ENCODE results near the gene ZBTB25. TPM values are rescaled to one million over a fixed set of nuclear protein-coding genes. Genes with fewer than 3 reads are reported as not detected.

The ZBTB25 gene
- total and polyA plus RNA-seq, 10 of the 15 experiments (the other 5 are each of a cell fraction or from before 2014, with no cell fraction given): 4.1 to 33.9 (median 9.7) TPM

DNA sequence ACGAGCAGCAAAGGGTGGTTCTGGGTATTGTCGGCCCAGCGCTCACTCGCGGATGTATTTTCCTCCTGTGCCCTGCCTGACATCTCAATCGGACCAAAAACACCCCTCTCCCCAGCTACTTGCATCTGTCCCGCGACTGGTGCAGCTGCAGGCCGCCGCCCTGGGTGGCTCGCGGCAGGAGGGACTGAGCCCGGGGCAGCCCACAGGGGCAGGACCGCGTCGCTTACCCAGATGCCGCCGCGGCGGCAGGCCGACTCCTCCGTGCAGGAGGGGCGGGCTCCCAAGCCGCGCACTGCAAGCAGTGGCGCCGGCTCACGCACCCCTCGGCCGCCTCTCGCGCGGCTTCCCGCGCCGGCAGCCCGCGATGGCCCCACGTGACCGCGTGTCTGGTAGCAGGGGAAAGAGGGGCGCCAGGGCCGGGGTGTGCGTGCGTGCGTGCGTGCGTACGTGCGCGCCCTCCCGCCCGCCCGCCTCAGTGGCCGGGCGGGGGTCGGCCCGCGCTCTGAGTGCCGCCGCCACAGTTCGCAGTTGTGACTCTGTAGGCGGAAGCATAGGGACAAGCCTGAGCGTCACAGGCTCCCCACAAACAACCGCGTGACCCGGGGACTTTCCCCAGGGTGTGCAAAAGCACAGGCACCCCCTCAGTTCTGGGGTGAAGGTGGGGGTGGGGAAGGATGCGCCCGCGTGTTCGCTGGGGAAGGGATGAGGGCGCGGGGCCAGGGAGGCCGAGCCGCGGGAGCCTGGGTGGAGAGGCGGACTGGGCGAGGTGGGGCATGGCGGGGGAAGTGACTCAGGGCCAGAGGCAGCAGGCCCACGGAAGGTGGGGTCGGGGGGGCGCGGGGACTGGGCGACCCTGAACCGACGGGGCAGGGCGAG, at the start of gene ZBTB25 (continued):
- TF ChIP-seq, protein P1, sequence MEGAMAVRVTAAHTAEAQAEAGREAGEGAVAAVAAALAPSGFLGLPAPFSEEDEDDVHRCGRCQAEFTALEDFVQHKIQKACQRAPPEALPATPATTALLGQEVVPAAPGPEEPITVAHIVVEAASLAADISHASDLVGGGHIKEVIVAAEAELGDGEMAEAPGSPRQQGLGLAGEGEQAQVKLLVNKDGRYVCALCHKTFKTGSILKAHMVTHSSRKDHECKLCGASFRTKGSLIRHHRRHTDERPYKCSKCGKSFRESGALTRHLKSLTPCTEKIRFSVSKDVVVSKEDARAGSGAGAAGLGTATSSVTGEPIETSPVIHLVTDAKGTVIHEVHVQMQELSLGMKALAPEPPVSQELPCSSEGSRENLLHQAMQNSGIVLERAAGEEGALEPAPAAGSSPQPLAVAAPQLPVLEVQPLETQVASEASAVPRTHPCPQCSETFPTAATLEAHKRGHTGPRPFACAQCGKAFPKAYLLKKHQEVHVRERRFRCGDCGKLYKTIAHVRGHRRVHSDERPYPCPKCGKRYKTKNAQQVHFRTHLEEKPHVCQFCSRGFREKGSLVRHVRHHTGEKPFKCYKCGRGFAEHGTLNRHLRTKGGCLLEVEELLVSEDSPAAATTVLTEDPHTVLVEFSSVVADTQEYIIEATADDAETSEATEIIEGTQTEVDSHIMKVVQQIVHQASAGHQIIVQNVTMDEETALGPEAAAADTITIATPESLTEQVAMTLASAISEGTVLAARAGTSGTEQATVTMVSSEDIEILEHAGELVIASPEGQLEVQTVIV (IDR thresholded peaks at IDR 0.05; ENCODE audit: borderline replicate concordance, partially characterized antibody): no peak
- TF ChIP-seq CREM (IDR thresholded peaks at IDR 0.05; ENCODE audit: low read depth): peak; percentile 75; the same call in 1 of the 2 replicates
- TF ChIP-seq MXI1 (IDR thresholded peaks at IDR 0.05; ENCODE audit: low read depth, low read length): peak; percentile 75; the same call in 1 of the 2 replicates
- no peak; the same call in 1 of the 2 replicates for TF ChIP-seq SMARCA5 (IDR thresholded peaks at IDR 0.05)
- peak; percentile 84 for TF ChIP-seq TAF1 (IDR thresholded peaks at IDR 0.05; ENCODE audit: borderline replicate concordance, low read depth, low read length)
- peak; percentile 60 for TF ChIP-seq SP1 (IDR thresholded peaks at IDR 0.05; ENCODE audit: low read depth, low read length)
- peak; percentile 59 for TF ChIP-seq POLR2AphosphoS5 (IDR thresholded peaks at IDR 0.05; ENCODE audit: low read length)
- TF ChIP-seq, protein P2, sequence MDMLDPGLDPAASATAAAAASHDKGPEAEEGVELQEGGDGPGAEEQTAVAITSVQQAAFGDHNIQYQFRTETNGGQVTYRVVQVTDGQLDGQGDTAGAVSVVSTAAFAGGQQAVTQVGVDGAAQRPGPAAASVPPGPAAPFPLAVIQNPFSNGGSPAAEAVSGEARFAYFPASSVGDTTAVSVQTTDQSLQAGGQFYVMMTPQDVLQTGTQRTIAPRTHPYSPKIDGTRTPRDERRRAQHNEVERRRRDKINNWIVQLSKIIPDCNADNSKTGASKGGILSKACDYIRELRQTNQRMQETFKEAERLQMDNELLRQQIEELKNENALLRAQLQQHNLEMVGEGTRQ (IDR thresholded peaks at IDR 0.05; ENCODE audit: borderline replicate concordance, low read depth, low read length): peak; percentile 74
- TF ChIP-seq BMI1 (IDR thresholded peaks at IDR 0.05; ENCODE audit: borderline replicate concordance): no peak
- TF ChIP-seq YBX1 (IDR thresholded peaks at IDR 0.05): no peak
- TF ChIP-seq, protein P3, sequence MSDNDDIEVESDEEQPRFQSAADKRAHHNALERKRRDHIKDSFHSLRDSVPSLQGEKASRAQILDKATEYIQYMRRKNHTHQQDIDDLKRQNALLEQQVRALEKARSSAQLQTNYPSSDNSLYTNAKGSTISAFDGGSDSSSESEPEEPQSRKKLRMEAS (IDR thresholded peaks at IDR 0.05; ENCODE audit: low read depth, low read length): peak; percentile 81; the same call in 1 of the 2 replicates
- TF ChIP-seq POLR2A (IDR thresholded peaks at IDR 0.05; ENCODE audit: low read depth, low read length): peak; percentile 85
- TF ChIP-seq, protein P4, sequence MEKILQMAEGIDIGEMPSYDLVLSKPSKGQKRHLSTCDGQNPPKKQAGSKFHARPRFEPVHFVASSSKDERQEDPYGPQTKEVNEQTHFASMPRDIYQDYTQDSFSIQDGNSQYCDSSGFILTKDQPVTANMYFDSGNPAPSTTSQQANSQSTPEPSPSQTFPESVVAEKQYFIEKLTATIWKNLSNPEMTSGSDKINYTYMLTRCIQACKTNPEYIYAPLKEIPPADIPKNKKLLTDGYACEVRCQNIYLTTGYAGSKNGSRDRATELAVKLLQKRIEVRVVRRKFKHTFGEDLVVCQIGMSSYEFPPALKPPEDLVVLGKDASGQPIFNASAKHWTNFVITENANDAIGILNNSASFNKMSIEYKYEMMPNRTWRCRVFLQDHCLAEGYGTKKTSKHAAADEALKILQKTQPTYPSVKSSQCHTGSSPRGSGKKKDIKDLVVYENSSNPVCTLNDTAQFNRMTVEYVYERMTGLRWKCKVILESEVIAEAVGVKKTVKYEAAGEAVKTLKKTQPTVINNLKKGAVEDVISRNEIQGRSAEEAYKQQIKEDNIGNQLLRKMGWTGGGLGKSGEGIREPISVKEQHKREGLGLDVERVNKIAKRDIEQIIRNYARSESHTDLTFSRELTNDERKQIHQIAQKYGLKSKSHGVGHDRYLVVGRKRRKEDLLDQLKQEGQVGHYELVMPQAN (conservative IDR thresholded peaks at IDR 0.05): peak; percentile 51; the same call in 1 of the 2 replicates
- TF ChIP-seq JUND (IDR thresholded peaks at IDR 0.05; ENCODE audit: low read depth, low read length): no peak
- TF ChIP-seq SUZ12 (IDR thresholded peaks at IDR 0.05; ENCODE audit: unreplicated experiment): no peak
- no peak for TF ChIP-seq CBX5 (IDR thresholded peaks at IDR 0.05; ENCODE audit: low read depth)

Data from GM12878 (cell line).